SU-DHL-6 (cell line): Measurements from ENCODE around the gene PDPN.

Experiments used
- H2AFZ ChIP-seq: fragments of 200-600 bp; sonication (generic); 2 replicates; pipeline ENCODE4 v1.6.1; 2014; ENCODE audit warnings: low read depth, mild to moderate bottlenecking, moderate library complexity, mixed read lengths, antibody characterized with exemption, low read length; ENCODE audit not compliant: severe bottlenecking
- H3F3A ChIP-seq: fragments of 200-600 bp; shearing (Covaris generic); 2 replicates; pipeline ENCODE4 v1.6.0; 2016; ENCODE audit warnings: antibody characterized with exemption, mild to moderate bottlenecking; ENCODE audit not compliant: insufficient read depth
- H3K27ac ChIP-seq: fragments of 200-600 bp; sonication (generic); 2 replicates; pipeline ENCODE4 v1.5.1; 2016; ENCODE audit warnings: low read depth, mild to moderate bottlenecking, low read length, moderate library complexity, mixed read lengths
- H3K27me3 ChIP-seq: fragments of 200-600 bp; sonication (generic), shearing (Covaris generic); 2 replicates; pipeline ENCODE4 v1.6.0; 2014; ENCODE audit warnings: mild to moderate bottlenecking, low read length
- H3K36me3 ChIP-seq: fragments of 200-600 bp; sonication (generic); 2 replicates; pipeline ENCODE4 v1.6.1; 2014; ENCODE audit warnings: mild to moderate bottlenecking, low read length, mixed read lengths
- H3K4me2 ChIP-seq: fragments of 300-600, 200-600 bp; shearing (Covaris generic), sonication (generic); 2 replicates; pipeline ENCODE4 v1.6.0; 2014; ENCODE audit warnings: low read length, low read depth, mild to moderate bottlenecking; ENCODE audit not compliant: poor library complexity, severe bottlenecking
- H3K4me3 ChIP-seq: fragments of 200-600 bp; sonication (generic); 2 replicates; pipeline ENCODE4 v1.5.1; 2014; ENCODE audit warnings: antibody characterized with exemption, low read length, mild to moderate bottlenecking, mixed read lengths; ENCODE audit not compliant: insufficient read depth, poor library complexity, severe bottlenecking
- H3K79me2 ChIP-seq: fragments of 200-600 bp; sonication (generic); 2 replicates; pipeline ENCODE4 v1.6.1; 2014; ENCODE audit warnings: mild to moderate bottlenecking, low read length, moderate library complexity; ENCODE audit not compliant: insufficient read depth
- H3K9ac ChIP-seq: fragments of 200-600 bp; sonication (generic); 2 replicates; pipeline ENCODE4 v1.7.0; 2014; ENCODE audit warnings: mild to moderate bottlenecking, low read length
- H3K9me2 ChIP-seq: fragments of 200-600 bp; sonication (generic); replicated peaks from 2 replicates; pipeline ENCODE4 v1.6.1; 2014; ENCODE audit warnings: low read length; ENCODE audit not compliant: insufficient read depth
- H3K9me3 ChIP-seq: fragments of 200-600 bp; sonication (generic); 2 replicates; pipeline ENCODE4 v1.6.1; 2014; ENCODE audit warnings: low read length, mixed read lengths; ENCODE audit not compliant: insufficient read depth
- H4K20me1 ChIP-seq: fragments of 200-600 bp; sonication (generic); 2 replicates; pipeline ENCODE4 v1.6.1; 2014; ENCODE audit warnings: low read depth, mild to moderate bottlenecking, antibody characterized with exemption, low read length, moderate library complexity, mixed read lengths
- CTCF ChIP-seq: fragments of 200-600 bp; sonication (generic); IDR thresholded peaks from one replicate; pipeline ENCODE4 v1.5.1; 2017; ENCODE audit warnings: antibody characterized with exemption, mild to moderate bottlenecking, low read length, moderate library complexity; ENCODE audit not compliant: insufficient read depth, poor library complexity, severe bottlenecking
- EZH2phosphoT487 ChIP-seq: fragments of 200-600 bp; sonication (generic), shearing (Covaris generic); conservative IDR thresholded peaks from 2 replicates; pipeline ENCODE4 v1.6.1; 2018; ENCODE audit warnings: mild to moderate bottlenecking, antibody characterized with exemption, low read length, moderate library complexity, mixed read lengths

The PDPN gene

GRCh38 chr1:13585612-13585991 is 2.0 kb downstream of the PDPN start:
- Histone ChIP-seq H3K4me2 (no peak overlapping the region), H3K27me3 (no peaks in the 10 kb centered on the region), H3K4me3 (no peak overlapping the region), H2AFZ (no peak overlapping the region), H4K20me1 (no peaks in the 10 kb centered on the region), H3K9ac (no peak overlapping the region), H3K9me3 (no peaks in the 10 kb centered on the region), H3K36me3 (no peaks in the 10 kb centered on the region), H3K9me2 (no peaks in the 10 kb centered on the region), H3K79me2 (no peaks in the 10 kb centered on the region), H3K27ac (no peak overlapping the region), H3F3A (no peaks in the 10 kb centered on the region)
- no peak for TF ChIP-seq EZH2phosphoT487
- no peak for TF ChIP-seq CTCF

- Histone ChIP-seq H3K9ac (no peak overlapping the region), H3K9me3 (no peaks in the 10 kb centered on the region), H3K27ac (no peak overlapping the region), H3K36me3 (no peaks in the 10 kb centered on the region), H3K4me3 (no peak overlapping the region), H3K79me2 (no peaks in the 10 kb centered on the region), H2AFZ (no peak overlapping the region), H3K4me2 (no peak overlapping the region), H3K27me3 (no peaks in the 10 kb centered on the region), H4K20me1 (no peaks in the 10 kb centered on the region), H3F3A (no peaks in the 10 kb centered on the region), H3K9me2 (no peaks in the 10 kb centered on the region)
- TF ChIP-seq CTCF: no peak
- no peak for TF ChIP-seq EZH2phosphoT487
These were observed 2.4 kb downstream of the PDPN start for GRCh38 chr1:13586001-13586400.

GRCh38 chr1:13587256-13588030 is 3.8 kb downstream of the PDPN start:
- TF ChIP-seq CTCF (no peak), EZH2phosphoT487 (no peak)
- Histone ChIP-seq H3K9ac (no peak overlapping the region), H3K4me2 (no peak overlapping the region), H2AFZ (no peak overlapping the region), H3K79me2 (no peaks in the 10 kb centered on the region), H3F3A (no peaks in the 10 kb centered on the region), H3K9me2 (no peaks in the 10 kb centered on the region), H3K9me3 (no peaks in the 10 kb centered on the region), H3K27me3 (no peaks in the 10 kb centered on the region), H4K20me1 (no peaks in the 10 kb centered on the region), H3K27ac (no peak overlapping the region), H3K36me3 (no peaks in the 10 kb centered on the region), H3K4me3 (no peak overlapping the region)
